ENCODE data around the gene SHTN1.

SHTN1 gene

DNA sequence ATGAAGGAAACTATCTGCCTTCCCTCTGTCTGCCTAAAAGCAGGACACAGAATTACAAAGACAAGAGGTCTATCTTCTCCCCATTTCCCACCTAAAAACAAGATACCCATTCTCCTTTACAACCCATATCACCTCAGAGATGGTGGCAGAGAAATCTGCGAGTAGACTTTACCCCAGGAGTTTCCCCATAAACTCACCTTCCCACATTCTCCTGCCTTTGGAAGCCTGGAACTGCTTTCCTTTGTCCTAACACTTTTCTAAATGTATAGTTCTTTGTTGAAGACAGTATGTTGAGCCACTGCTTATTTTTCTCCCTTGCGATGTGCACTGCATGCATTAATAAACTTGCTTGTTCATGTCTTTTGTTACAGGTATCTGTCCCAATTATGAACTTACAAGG, 8.0 kb downstream of the SHTN1 start:
- H3K27me3 ChIP-seq (ENCODE audit: insufficient read depth, low read length): no peaks in the 10 kb centered on the region
- no peaks in the 10 kb centered on the region for H3K36me3 ChIP-seq (ENCODE audit: insufficient read depth, low read length)
- no peak overlapping the region for H2AFZ ChIP-seq (ENCODE audit: low read depth, low read length)
- H3K4me3 ChIP-seq (ENCODE audit: low read length): no peak overlapping the region
- no peaks in the 10 kb centered on the region for H3K4me1 ChIP-seq (ENCODE audit: insufficient read depth, low read length)
- no peaks in the 10 kb centered on the region for H3K9me3 ChIP-seq (ENCODE audit: low read length)

- H3K36me3 ChIP-seq (ENCODE audit: insufficient read depth, low read length): no peaks in the 10 kb centered on the region
Measured at GRCh38 chr10:116995648-116996047, 9.3 kb downstream of the SHTN1 start.

DNA sequence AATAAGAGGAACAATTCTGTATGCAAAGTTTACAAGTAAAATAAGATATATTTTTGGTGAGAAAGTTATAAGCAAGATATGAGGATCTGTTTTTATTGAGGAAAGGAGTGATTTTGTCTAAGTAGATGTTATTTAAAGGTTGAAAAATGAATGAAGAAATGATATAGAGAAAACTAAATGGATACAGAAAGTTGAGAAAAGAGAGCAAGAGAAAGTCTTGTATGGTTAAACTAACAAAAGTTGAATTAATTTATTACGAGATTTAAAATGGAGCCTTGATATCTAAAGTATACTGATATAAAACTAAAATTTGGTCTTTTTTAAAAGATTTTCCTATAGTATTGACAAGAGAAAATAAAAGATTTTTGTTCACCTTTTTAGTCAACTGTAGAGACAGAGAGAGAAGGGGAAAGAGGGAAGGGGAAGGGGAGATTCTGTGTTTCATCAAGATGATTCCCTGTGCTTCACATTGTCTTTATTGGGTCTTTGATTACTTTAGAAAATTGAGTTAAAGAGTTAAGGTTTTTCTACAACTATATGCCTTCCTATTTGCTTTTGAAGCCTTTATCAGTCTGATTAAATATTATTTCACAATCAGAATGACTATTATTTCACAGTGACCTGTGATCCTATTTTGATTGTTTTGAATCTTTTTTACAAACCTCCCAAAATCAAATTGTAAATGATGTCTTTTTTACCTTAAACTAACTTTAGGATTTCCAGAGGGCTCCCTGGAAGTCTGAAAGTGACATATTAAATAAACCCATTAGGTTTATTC, 10.7 kb downstream of the SHTN1 start:
- H2AFZ ChIP-seq (ENCODE audit: low read depth, low read length): no peak overlapping the region
- H3K4me3 ChIP-seq (ENCODE audit: low read length): no peak overlapping the region
- no peaks in the 10 kb centered on the region for H3K36me3 ChIP-seq (ENCODE audit: insufficient read depth, low read length)
- H3K9me3 ChIP-seq (ENCODE audit: low read length): no peaks in the 10 kb centered on the region
- H3K4me1 ChIP-seq (ENCODE audit: insufficient read depth, low read length): peaks cover 2% of the 10 kb centered on the region
- H3K27me3 ChIP-seq (ENCODE audit: insufficient read depth, low read length): no peaks in the 10 kb centered on the region

More at GRCh38 chr10:116995648-116996047, 9.3 kb downstream of the SHTN1 start:
- Histone ChIP-seq H3K4me3 (ENCODE audit: low read length) (no peak overlapping the region), H2AFZ (ENCODE audit: low read depth, low read length) (no peak overlapping the region), H3K4me1 (ENCODE audit: insufficient read depth, low read length) (peaks cover under 1% of the 10 kb centered on the region), H3K9me3 (ENCODE audit: low read length) (no peaks in the 10 kb centered on the region), H3K27me3 (ENCODE audit: insufficient read depth, low read length) (no peaks in the 10 kb centered on the region)

GRCh38 chr10:116993610-116994009, 11.4 kb downstream of the SHTN1 start:
- Histone ChIP-seq H3K4me3 (ENCODE audit: low read length) (no peak overlapping the region), H2AFZ (ENCODE audit: low read depth, low read length) (no peak overlapping the region), H3K36me3 (ENCODE audit: insufficient read depth, low read length) (no peaks in the 10 kb centered on the region)

GRCh38 chr10:116992183-116992582, 12.8 kb downstream of the SHTN1 start:
- H3K4me3 ChIP-seq (ENCODE audit: low read length): no peak overlapping the region
- no peaks in the 10 kb centered on the region for H3K36me3 ChIP-seq (ENCODE audit: insufficient read depth, low read length)
- no peaks in the 10 kb centered on the region for H3K9me3 ChIP-seq (ENCODE audit: low read length)
- H3K27me3 ChIP-seq (ENCODE audit: insufficient read depth, low read length): no peaks in the 10 kb centered on the region
- H3K4me1 ChIP-seq (ENCODE audit: insufficient read depth, low read length): peaks cover 2% of the 10 kb centered on the region
- H2AFZ ChIP-seq (ENCODE audit: low read depth, low read length): no peak overlapping the region

More at GRCh38 chr10:116993610-116994009, 11.4 kb downstream of the SHTN1 start:
- Histone ChIP-seq H3K27me3 (ENCODE audit: insufficient read depth, low read length) (no peaks in the 10 kb centered on the region), H3K4me1 (ENCODE audit: insufficient read depth, low read length) (peaks cover 2% of the 10 kb centered on the region), H3K9me3 (ENCODE audit: low read length) (no peaks in the 10 kb centered on the region)

GRCh38 chr10:116990276-116990800, 14.6 kb downstream of the SHTN1 start:
- Histone ChIP-seq H3K9me3 (ENCODE audit: low read length) (no peaks in the 10 kb centered on the region), H3K27me3 (ENCODE audit: insufficient read depth, low read length) (no peaks in the 10 kb centered on the region), H3K4me3 (ENCODE audit: low read length) (no peak overlapping the region), H3K4me1 (ENCODE audit: insufficient read depth, low read length) (peaks cover 2% of the 10 kb centered on the region), H3K36me3 (ENCODE audit: insufficient read depth, low read length) (no peaks in the 10 kb centered on the region), H2AFZ (ENCODE audit: low read depth, low read length) (no peak overlapping the region)

DNA sequence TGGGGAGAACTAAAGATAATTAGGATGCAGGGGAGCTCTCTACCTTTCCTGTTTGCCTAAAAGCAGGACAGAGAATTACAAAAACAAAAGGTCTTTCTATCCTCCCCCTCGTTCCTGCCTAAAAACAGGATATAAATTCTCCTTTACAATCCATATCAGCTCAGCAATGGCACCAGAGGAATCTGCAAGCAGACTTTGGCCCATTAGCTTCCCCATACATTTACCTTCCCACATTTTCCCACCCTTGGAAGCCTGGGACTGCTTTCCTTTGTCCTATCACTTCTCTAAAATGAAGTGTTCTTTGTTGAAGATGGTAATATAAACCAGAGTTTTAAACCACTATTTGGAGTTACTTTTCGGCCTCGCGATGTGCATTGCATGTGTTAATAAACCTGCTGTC, 15.5 kb downstream of the SHTN1 start:
- no peak overlapping the region for H2AFZ ChIP-seq (ENCODE audit: low read depth, low read length)
- H3K4me3 ChIP-seq (ENCODE audit: low read length): no peak overlapping the region
- H3K9me3 ChIP-seq (ENCODE audit: low read length): no peaks in the 10 kb centered on the region
- peaks cover 2% of the 10 kb centered on the region for H3K4me1 ChIP-seq (ENCODE audit: insufficient read depth, low read length)
- H3K27me3 ChIP-seq (ENCODE audit: insufficient read depth, low read length): no peaks in the 10 kb centered on the region
- no peaks in the 10 kb centered on the region for H3K36me3 ChIP-seq (ENCODE audit: insufficient read depth, low read length)

- Histone ChIP-seq H3K4me3 (ENCODE audit: low read length) (no peak overlapping the region), H2AFZ (ENCODE audit: low read depth, low read length) (no peak overlapping the region), H3K4me1 (ENCODE audit: insufficient read depth, low read length) (peaks cover 2% of the 10 kb centered on the region), H3K9me3 (ENCODE audit: low read length) (no peaks in the 10 kb centered on the region), H3K27me3 (ENCODE audit: insufficient read depth, low read length) (no peaks in the 10 kb centered on the region), H3K36me3 (ENCODE audit: insufficient read depth, low read length) (no peaks in the 10 kb centered on the region)
Measured at GRCh38 chr10:116988311-116988710, 16.7 kb downstream of the SHTN1 start.

DNA sequence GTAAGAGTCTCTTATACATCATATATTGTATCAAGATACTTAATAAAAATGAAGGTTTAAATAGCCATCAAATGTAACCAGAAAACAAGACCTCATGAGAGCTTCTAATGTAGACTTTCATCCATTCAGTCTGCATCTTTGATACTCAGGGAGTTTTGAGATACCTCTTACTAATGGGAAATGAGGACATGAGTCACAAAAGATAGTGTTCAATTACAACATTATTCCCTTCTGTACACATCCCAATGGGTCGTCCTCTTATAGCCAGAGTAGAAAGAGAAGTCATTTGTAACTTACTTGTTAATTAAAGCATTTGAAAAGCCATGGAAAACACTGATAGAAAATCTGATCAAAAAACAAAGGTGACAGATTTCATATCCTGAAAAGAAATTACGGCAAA, 19.4 kb downstream of the SHTN1 start:
- Histone ChIP-seq H3K36me3 (ENCODE audit: insufficient read depth, low read length) (no peaks in the 10 kb centered on the region), H2AFZ (ENCODE audit: low read depth, low read length) (no peak overlapping the region), H3K4me3 (ENCODE audit: low read length) (no peak overlapping the region), H3K27me3 (ENCODE audit: insufficient read depth, low read length) (no peaks in the 10 kb centered on the region), H3K4me1 (ENCODE audit: insufficient read depth, low read length) (peaks cover under 1% of the 10 kb centered on the region), H3K9me3 (ENCODE audit: low read length) (no peaks in the 10 kb centered on the region)

DNA sequence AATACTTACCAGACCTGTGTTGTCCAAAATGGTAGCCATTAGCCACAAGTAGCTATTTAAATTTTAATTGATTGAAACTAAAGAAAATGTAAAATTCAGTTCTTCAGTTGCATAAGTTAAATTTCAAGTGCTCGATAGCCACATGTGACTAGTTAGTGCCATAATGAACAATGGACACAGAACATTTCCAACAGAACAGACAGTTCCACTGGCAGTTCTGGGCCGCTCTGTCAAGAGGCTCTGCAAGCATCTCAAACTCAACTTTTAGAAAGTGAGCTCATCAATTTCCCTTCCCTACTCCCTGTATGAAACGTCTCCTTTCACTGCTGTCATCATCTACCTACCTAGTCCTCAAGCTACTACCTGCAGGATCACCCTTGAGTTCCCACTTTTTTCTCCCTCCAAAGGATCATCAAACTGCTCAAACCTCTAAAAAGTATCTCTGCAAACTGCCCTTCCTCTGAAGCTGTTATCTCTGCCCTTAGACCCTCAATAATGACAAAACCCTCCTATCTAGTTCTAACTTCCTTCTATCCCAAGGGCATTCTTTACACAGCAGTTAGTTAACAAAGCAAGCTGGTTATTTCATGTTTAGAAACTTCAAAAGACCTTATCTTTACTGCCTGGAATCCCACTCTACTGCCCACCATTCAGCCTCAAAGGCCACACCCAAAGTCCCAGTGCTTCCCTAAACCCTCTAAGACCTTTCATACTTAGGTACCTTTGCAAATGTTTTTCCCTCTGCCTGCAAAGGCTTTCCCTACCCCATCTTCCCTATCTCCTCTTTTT, 20.6 kb downstream of the SHTN1 start:
- H2AFZ ChIP-seq (ENCODE audit: low read depth, low read length): no peak overlapping the region
- H3K36me3 ChIP-seq (ENCODE audit: insufficient read depth, low read length): no peaks in the 10 kb centered on the region
- H3K4me3 ChIP-seq (ENCODE audit: low read length): no peak overlapping the region
- no peaks in the 10 kb centered on the region for H3K9me3 ChIP-seq (ENCODE audit: low read length)
- no peaks in the 10 kb centered on the region for H3K27me3 ChIP-seq (ENCODE audit: insufficient read depth, low read length)
- H3K4me1 ChIP-seq (ENCODE audit: insufficient read depth, low read length): no peaks in the 10 kb centered on the region

GRCh38 chr10:116980041-116980440, 24.9 kb downstream of the SHTN1 start:
- Histone ChIP-seq H3K36me3 (ENCODE audit: insufficient read depth, low read length) (no peaks in the 10 kb centered on the region), H3K9me3 (ENCODE audit: low read length) (no peaks in the 10 kb centered on the region), H3K27me3 (ENCODE audit: insufficient read depth, low read length) (no peaks in the 10 kb centered on the region), H3K4me1 (ENCODE audit: insufficient read depth, low read length) (peaks cover 3% of the 10 kb centered on the region), H2AFZ (ENCODE audit: low read depth, low read length) (no peak overlapping the region), H3K4me3 (ENCODE audit: low read length) (no peak overlapping the region)

DNA sequence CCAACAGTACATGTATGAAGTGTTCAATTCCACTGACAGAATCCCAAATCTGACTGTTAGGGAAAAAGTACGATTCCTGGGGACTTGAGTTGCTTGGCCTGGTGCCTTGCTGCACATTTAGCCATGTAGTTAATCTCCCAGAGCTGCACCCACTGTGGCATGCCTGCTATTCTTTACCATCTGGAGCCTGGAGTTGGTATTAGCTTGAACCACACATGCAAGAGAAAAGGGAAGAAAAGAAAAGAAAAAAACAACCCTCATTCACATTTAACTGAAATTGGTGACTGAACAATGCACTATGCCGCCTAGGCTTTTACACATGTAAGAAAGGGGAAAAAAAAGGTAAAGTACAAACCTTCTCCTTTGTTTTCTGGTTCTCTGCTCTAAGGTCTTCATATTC, 26.1 kb downstream of the SHTN1 start:
- H3K4me3 ChIP-seq (ENCODE audit: low read length): no peak overlapping the region
- H3K27me3 ChIP-seq (ENCODE audit: insufficient read depth, low read length): no peaks in the 10 kb centered on the region
- H3K36me3 ChIP-seq (ENCODE audit: insufficient read depth, low read length): no peaks in the 10 kb centered on the region
- H2AFZ ChIP-seq (ENCODE audit: low read depth, low read length): no peak overlapping the region
- H3K4me1 ChIP-seq (ENCODE audit: insufficient read depth, low read length): peaks cover 12% of the 10 kb centered on the region
- no peaks in the 10 kb centered on the region for H3K9me3 ChIP-seq (ENCODE audit: low read length)

GRCh38 chr10:116974456-116975005, 30.5 kb downstream of the SHTN1 start:
- no peaks in the 10 kb centered on the region for H3K36me3 ChIP-seq (ENCODE audit: insufficient read depth, low read length)
- H3K27me3 ChIP-seq (ENCODE audit: insufficient read depth, low read length): no peaks in the 10 kb centered on the region
- no peak overlapping the region for H3K4me3 ChIP-seq (ENCODE audit: low read length)
- H2AFZ ChIP-seq (ENCODE audit: low read depth, low read length): no peak overlapping the region
- no peaks in the 10 kb centered on the region for H3K9me3 ChIP-seq (ENCODE audit: low read length)
- peaks cover 21% of the 10 kb centered on the region for H3K4me1 ChIP-seq (ENCODE audit: insufficient read depth, low read length)

Measured in neuron (in vitro differentiated cells).